Kidney (tissue), 14 donors: ENCODE measurements around the gene SLC39A12. TPM values are rescaled to one million over a fixed set of nuclear protein-coding genes. Genes with fewer than 3 reads are reported as not detected.
A peak's percentile ranks its signal among the peaks of the same experiment; 100 is the strongest.

ENCODE experiments used
- DNase-seq, 5 donors: peaks; one replicate each; pipeline ENCODE4 v3.0.0-alpha.2; 2013 to 2020
- FAIRE-seq: peaks from 2 replicates; lab custom pipeline; 2012; peaks lifted over from hg19 to GRCh38; lab: Jason Lieb, UNC
- H3K27ac ChIP-seq, 2 donors: one replicate each; pipeline ENCODE4 v1.7.0; 2013; ENCODE audit warnings: low read depth in 2 of 2, low read length in 2 of 2, inconsistent platforms in 1 of 2
- H3K27me3 ChIP-seq: one replicate; pipeline ENCODE4 v1.7.1; 2013; ENCODE audit warnings: low read length, inconsistent platforms; ENCODE audit not compliant: control insufficient read depth, insufficient read depth
- H3K36me3 ChIP-seq, 3 donors: one replicate each; pipeline versions ENCODE4 v1.7.0 to v1.7.1; 2013; ENCODE audit warnings: low read length in 3 of 3, control low read depth in 1 of 3, inconsistent platforms in 1 of 3; ENCODE audit not compliant: insufficient read depth in 3 of 3, control insufficient read depth in 2 of 3
- H3K4me1 ChIP-seq, 3 donors: one replicate each; pipeline versions ENCODE4 v1.7.0 to v1.7.1; 2013; ENCODE audit warnings: low read length in 3 of 3, inconsistent platforms in 1 of 3, low read depth in 1 of 3; ENCODE audit not compliant: control insufficient read depth in 2 of 3, insufficient read depth in 2 of 3
- H3K4me3 ChIP-seq, 3 donors: one replicate each; pipeline versions ENCODE4 v1.7.0 to v1.8.1; 2013; ENCODE audit warnings: low read length in 3 of 3, control low read depth in 1 of 3, inconsistent platforms in 1 of 3
- H3K9ac ChIP-seq, 3 donors: one replicate each; pipeline versions ENCODE4 v1.7.0 to v1.7.1; 2013; ENCODE audit warnings: low read length in 3 of 3, control low read depth in 1 of 3, inconsistent platforms in 1 of 3
- H3K9me3 ChIP-seq, 3 donors: one replicate each; pipeline versions ENCODE4 v1.7.0 to v1.7.1; 2013; ENCODE audit warnings: low read length in 3 of 3, control low read depth in 1 of 3, inconsistent platforms in 1 of 3; ENCODE audit not compliant: control insufficient read depth in 2 of 3, insufficient read depth in 1 of 3
- intact Hi-C: fragments of 100-400 bp; cut with DNase I; formaldehyde crosslinking; loops from one replicate; pipeline ENCODE4 v1.11.1; 2022
- polyA plus RNA-seq: library from polyadenylated mRNA; stranded (reverse); fragments of 350-450 nt; fragmentation: Illumina TruSeq; extraction: RNeasy Lipid Tissue Mini Kit (QIAGEN cat#74804); gene quantifications from one replicate; pipeline ENCODE4 v1.2.3, GENCODE V29; 2014; ENCODE audit warnings: low read depth, low replicate concordance; ENCODE audit not compliant: insufficient read depth
- total RNA-seq: library from RNA; stranded (reverse); fragmentation: NEBNext Ultra II Directional; extraction: Animal tissue kit (Norgen Biotek cat#: 25700); gene quantifications from one replicate; pipeline ENCODE4 v1.2.1, GENCODE V29; 2021
- TF ChIP-seq, protein P1 (sequence below): IDR thresholded peaks from 3 replicates; pipeline ENCODE4 v1.5.1; 2012; ENCODE audit warnings: mild to moderate bottlenecking, moderate library complexity, borderline replicate concordance; ENCODE audit not compliant: insufficient read depth; ENCODE audit errors: extremely low read depth
- donor health status: control.
- donor health status: control.
- donor health status: control.
- donor health status: control.
- donor health status: control.
- donor health status: DM: yes; HTN: yes; CAD: no.
- donor health status: Normal renal cell carcinoma (clear cell type).

Gene SLC39A12
- total and polyA plus RNA-seq, 2 donors from 2014 or later = 0.16 TPM; not detected in 1

DNA sequence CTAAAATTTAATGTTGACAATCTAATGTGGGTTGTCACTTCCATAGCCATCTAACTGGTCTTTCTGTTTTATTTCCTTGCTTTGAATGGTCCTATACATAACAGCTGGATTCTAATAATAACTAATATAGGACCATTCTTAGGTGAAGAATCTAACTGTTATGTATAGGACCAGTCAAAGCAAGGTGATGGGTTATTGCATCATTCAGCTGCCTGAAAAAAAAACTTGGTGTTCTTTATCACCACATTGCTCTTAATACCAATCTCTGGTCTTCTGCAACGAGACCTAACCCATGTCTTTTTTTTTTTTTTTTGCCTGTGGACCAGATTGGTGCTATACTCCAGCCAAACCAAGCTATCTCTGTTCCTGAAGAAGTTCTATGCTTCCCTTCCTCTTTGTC, 45.7 kb upstream of the SLC39A12 start:
- no peaks in the 10 kb centered on the region for H3K4me1 ChIP-seq
- TF ChIP-seq, protein P1, sequence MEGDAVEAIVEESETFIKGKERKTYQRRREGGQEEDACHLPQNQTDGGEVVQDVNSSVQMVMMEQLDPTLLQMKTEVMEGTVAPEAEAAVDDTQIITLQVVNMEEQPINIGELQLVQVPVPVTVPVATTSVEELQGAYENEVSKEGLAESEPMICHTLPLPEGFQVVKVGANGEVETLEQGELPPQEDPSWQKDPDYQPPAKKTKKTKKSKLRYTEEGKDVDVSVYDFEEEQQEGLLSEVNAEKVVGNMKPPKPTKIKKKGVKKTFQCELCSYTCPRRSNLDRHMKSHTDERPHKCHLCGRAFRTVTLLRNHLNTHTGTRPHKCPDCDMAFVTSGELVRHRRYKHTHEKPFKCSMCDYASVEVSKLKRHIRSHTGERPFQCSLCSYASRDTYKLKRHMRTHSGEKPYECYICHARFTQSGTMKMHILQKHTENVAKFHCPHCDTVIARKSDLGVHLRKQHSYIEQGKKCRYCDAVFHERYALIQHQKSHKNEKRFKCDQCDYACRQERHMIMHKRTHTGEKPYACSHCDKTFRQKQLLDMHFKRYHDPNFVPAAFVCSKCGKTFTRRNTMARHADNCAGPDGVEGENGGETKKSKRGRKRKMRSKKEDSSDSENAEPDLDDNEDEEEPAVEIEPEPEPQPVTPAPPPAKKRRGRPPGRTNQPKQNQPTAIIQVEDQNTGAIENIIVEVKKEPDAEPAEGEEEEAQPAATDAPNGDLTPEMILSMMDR = no peak
- no peak overlapping the region for H3K27ac ChIP-seq
- DNase-seq (no peak), FAIRE-seq (no peak)
- H3K27me3 ChIP-seq = no peaks in the 10 kb centered on the region
- H3K9ac ChIP-seq = no peak overlapping the region
- H3K36me3 ChIP-seq = no peaks in the 10 kb centered on the region
- no peaks in the 10 kb centered on the region for H3K9me3 ChIP-seq
- H3K4me3 ChIP-seq = no peak overlapping the region
- intact Hi-C loops = no loop called here

DNA sequence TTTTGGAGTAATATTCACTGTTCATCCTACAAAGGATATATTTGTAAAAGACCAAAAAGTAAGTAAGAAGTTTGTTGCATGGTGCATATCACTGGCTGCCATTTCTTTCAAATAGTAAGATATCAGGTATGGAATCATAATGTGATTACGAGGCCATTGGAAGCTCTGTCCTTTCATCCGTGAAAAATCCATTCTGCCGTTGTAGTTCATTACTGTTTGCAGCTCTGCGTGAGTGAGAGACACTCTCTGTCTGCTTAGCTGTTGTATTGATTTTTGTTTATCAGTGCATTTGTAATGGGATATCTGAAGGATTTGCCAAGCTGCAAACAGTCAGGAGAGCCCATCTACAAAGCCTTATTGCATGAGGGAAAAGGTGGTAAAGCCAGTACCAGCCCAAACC, 44.1 kb upstream of the SLC39A12 start:
- no peaks in the 10 kb centered on the region for H3K27me3 ChIP-seq

GRCh38 chr10:17910125-17910789, 41.5 kb upstream of the SLC39A12 start:
- no peak overlapping the region for H3K9ac ChIP-seq
- no peaks in the 10 kb centered on the region for H3K9me3 ChIP-seq
- TF ChIP-seq, protein P1 = peak; percentile 50
- DNase-seq (peak in 3 of 5 donors; percentile 26 to 68 (median 41)), FAIRE-seq (no peak)
- intact Hi-C loops = no loop called here
- H3K27me3 ChIP-seq = no peaks in the 10 kb centered on the region
- no peaks in the 10 kb centered on the region for H3K4me1 ChIP-seq
- H3K4me3 ChIP-seq = no peak overlapping the region
- no peak overlapping the region for H3K27ac ChIP-seq
- H3K36me3 ChIP-seq = no peaks in the 10 kb centered on the region

More for the DNA sequence above, 44.1 kb upstream of the SLC39A12 start:
- H3K27ac ChIP-seq = no peak overlapping the region
- H3K36me3 ChIP-seq = no peaks in the 10 kb centered on the region
- H3K9ac ChIP-seq = no peak overlapping the region
- DNase-seq (no peak), FAIRE-seq (no peak)
- H3K9me3 ChIP-seq = no peaks in the 10 kb centered on the region
- no peak overlapping the region for H3K4me3 ChIP-seq
- TF ChIP-seq, protein P1 = no peak
- H3K4me1 ChIP-seq = no peaks in the 10 kb centered on the region
- intact Hi-C loops = no loop called here
